Ascending aorta (tissue), 2 donors: ENCODE results near the gene SPATS1. TPM values are rescaled to one million over a fixed set of nuclear protein-coding genes. Genes with fewer than 3 reads are reported as not detected.

Experiments used
- DNase-seq, 2 donors: peaks; one replicate each; pipeline ENCODE4 v3.0.0-alpha.2; 2019; ENCODE audit warnings: low spot score in 2 of 2
- H3K27ac ChIP-seq, 2 donors: fragments of 200-600 bp; sonication (generic); one replicate each; pipeline ENCODE4 v1.5.1; 2016 to 2017; ENCODE audit warnings: mild to moderate bottlenecking in 1 of 2
- H3K27me3 ChIP-seq: fragments of 200-600 bp; sonication (generic); one replicate; pipeline ENCODE4 v1.5.1; 2017
- H3K36me3 ChIP-seq, 2 donors: fragments of 200-600 bp; sonication (generic); one replicate each; pipeline ENCODE4 v1.5.1; 2016
- H3K4me1 ChIP-seq, 2 donors: fragments of 200-600 bp; sonication (generic); one replicate each; pipeline ENCODE4 v1.5.1; 2016 to 2017; ENCODE audit warnings: mild to moderate bottlenecking in 1 of 2
- H3K4me3 ChIP-seq, 2 donors: fragments of 200-600 bp; sonication (generic); one replicate each; pipeline ENCODE4 v1.5.1; 2016 to 2017; ENCODE audit warnings: mild to moderate bottlenecking in 1 of 2
- H3K9me3 ChIP-seq, 2 donors: fragments of 200-600 bp; sonication (generic); one replicate each; pipeline ENCODE4 v1.5.1; 2016
- CTCF ChIP-seq, 3 experiments: fragments of 200-600 bp in 2 of 3; fragments of 450-650 bp in 1 of 3; sonication (generic) in 2 of 3; IDR thresholded peaks; one replicate each; pipeline ENCODE4 v1.5.1; 2016 to 2019; ENCODE audit warnings: antibody characterized with exemption in 3 of 3, mild to moderate bottlenecking in 1 of 3, moderate library complexity in 1 of 3
- intact Hi-C: fragments of 100-400 bp; cut with DNase I; formaldehyde crosslinking; loops from one replicate; pipeline ENCODE4 v1.15.1; 2023
- total RNA-seq: library from RNA; depleted of rRNA; stranded (reverse); fragments of >200 nt; gene quantifications from one replicate; pipeline ENCODE4 v1.1.0, GENCODE V29; 2016

The SPATS1 gene
- total RNA-seq, 1 donor from 2014 or later = not detected

GRCh38 chr6:44298055-44298803, 44.2 kb upstream of the SPATS1 start:
- Histone ChIP-seq H3K36me3 (peaks cover 19 to 31% of the 10 kb centered on the region in 2 donors), H3K4me3 (peak overlapping the region; percentile 40 to 60), H3K27me3 (peaks cover 9% of the 10 kb centered on the region), H3K9me3 (no peaks in the 10 kb centered on the region), H3K27ac (no peak overlapping the region), H3K4me1 (peaks cover 6 to 9% of the 10 kb centered on the region in 2 donors)
- TF ChIP-seq CTCF (IDR thresholded peaks at IDR 0.05) = no peak
- intact Hi-C loops = no loop called here
- no peak for DNase-seq

GRCh38 chr6:44298864-44299263, 43.6 kb upstream of the SPATS1 start:
- no peak for TF ChIP-seq CTCF (IDR thresholded peaks at IDR 0.05)
- H3K27ac ChIP-seq = no peak overlapping the region
- peaks cover 25 to 38% of the 10 kb centered on the region in 2 donors for H3K36me3 ChIP-seq
- H3K4me3 ChIP-seq = no peak overlapping the region
- DNase-seq = no peak
- H3K9me3 ChIP-seq = no peaks in the 10 kb centered on the region
- peaks cover 9% of the 10 kb centered on the region for H3K27me3 ChIP-seq
- intact Hi-C loops = no loop called here
- peaks cover 6 to 9% of the 10 kb centered on the region in 2 donors for H3K4me1 ChIP-seq

- H3K4me1 ChIP-seq = peaks cover 6 to 9% of the 10 kb centered on the region in 2 donors
- DNase-seq = no peak
These were observed 42.1 kb upstream of the SPATS1 start for GRCh38 chr6:44300292-44300823.

GRCh38 chr6:44301106-44301505, 41.3 kb upstream of the SPATS1 start:
- Histone ChIP-seq H3K4me3 (no peak overlapping the region), H3K9me3 (no peaks in the 10 kb centered on the region), H3K4me1 (peaks cover 6 to 9% of the 10 kb centered on the region in 2 donors), H3K27ac (no peak overlapping the region), H3K27me3 (peaks cover 9% of the 10 kb centered on the region), H3K36me3 (peaks cover 41 to 59% of the 10 kb centered on the region in 2 donors)
- intact Hi-C loops = no loop called here
- TF ChIP-seq CTCF (IDR thresholded peaks at IDR 0.05) = no peak
- no peak for DNase-seq

More at GRCh38 chr6:44300292-44300823, 42.1 kb upstream of the SPATS1 start:
- peaks cover 9% of the 10 kb centered on the region for H3K27me3 ChIP-seq
- H3K36me3 ChIP-seq = peaks cover 39 to 53% of the 10 kb centered on the region in 2 donors
- H3K9me3 ChIP-seq = no peaks in the 10 kb centered on the region
- intact Hi-C loops = no loop called here
- H3K4me3 ChIP-seq = no peak overlapping the region
- TF ChIP-seq CTCF (IDR thresholded peaks at IDR 0.05) = no peak
- H3K27ac ChIP-seq = no peak overlapping the region

- Histone ChIP-seq H3K27me3 (peaks cover 9% of the 10 kb centered on the region), H3K4me3 (no peak overlapping the region), H3K36me3 (peaks cover 44 to 68% of the 10 kb centered on the region in 2 donors), H3K9me3 (no peaks in the 10 kb centered on the region), H3K4me1 (peaks cover 6 to 9% of the 10 kb centered on the region in 2 donors), H3K27ac (no peak overlapping the region)
- TF ChIP-seq CTCF (IDR thresholded peaks at IDR 0.05) = no peak
- no peak for DNase-seq
- intact Hi-C loops = no loop called here
These were observed 40.5 kb upstream of the SPATS1 start for GRCh38 chr6:44301782-44302564.
